GM21786 (cell line): Measurements from ENCODE around the gene SLC10A4.

ENCODE experiments used
- ATAC-seq: cut with Tn5 transposase; IDR thresholded peaks from one replicate; pipeline ENCODE4 v1.9.1; 2021; ENCODE audit not compliant: unreplicated experiment

Gene SLC10A4

DNA sequence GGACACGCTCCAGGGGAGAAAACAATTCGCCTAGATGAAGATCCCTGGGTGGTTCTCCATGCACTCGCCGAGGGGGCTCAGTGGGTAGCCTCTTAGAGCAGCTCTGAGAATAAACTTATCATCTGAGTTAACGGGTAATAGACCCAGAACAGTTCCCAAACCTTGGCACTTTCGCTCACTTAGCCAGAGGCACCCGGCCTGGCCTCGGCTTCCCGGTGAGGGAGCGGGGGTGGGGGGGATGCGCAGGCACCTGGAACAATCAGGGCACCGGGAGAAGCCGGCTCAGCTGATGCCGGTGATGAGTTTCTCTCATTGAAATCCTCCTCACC, 6.5 kb downstream of the SLC10A4 start:
- no peak for ATAC-seq

DNA sequence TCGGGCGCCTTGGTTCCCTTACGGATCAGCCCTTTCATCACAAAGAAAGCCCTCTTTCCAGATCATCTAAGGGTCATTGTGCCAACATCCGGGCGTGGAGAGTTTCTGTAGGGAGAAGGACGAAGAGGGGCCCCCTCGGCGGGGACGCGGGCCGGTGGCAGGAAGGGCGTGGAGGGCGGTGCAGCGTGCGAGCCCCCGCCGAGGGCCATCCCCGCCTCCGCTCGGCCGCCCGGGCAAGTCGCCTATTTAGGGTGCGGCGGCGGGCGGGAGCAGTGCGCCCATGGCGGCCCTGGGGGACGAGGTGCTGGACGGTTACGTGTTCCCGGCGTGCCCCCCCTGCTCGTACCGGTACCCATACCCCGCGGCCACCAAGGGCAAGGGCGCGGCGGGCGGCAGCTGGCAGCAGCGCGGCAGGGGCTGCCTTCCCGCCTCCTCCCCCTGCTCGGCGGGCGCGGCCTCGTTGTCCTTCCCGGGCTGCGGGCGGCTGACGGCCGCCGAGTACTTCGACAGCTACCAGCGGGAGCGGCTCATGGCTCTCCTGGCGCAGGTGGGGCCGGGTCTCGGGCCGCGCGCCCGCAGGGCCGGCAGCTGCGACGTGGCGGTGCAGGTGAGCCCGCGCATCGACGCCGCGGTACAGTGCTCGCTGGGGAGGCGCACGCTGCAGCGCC, 7.0 kb downstream of the SLC10A4 start, which contains the start of gene ZAR1:
TSS of gene ZAR1 (plus strand) at position 241 of the 668 bp plus-strand sequence. CDS start at position 281, 40 bp downstream.
- ATAC-seq, result no peak

DNA sequence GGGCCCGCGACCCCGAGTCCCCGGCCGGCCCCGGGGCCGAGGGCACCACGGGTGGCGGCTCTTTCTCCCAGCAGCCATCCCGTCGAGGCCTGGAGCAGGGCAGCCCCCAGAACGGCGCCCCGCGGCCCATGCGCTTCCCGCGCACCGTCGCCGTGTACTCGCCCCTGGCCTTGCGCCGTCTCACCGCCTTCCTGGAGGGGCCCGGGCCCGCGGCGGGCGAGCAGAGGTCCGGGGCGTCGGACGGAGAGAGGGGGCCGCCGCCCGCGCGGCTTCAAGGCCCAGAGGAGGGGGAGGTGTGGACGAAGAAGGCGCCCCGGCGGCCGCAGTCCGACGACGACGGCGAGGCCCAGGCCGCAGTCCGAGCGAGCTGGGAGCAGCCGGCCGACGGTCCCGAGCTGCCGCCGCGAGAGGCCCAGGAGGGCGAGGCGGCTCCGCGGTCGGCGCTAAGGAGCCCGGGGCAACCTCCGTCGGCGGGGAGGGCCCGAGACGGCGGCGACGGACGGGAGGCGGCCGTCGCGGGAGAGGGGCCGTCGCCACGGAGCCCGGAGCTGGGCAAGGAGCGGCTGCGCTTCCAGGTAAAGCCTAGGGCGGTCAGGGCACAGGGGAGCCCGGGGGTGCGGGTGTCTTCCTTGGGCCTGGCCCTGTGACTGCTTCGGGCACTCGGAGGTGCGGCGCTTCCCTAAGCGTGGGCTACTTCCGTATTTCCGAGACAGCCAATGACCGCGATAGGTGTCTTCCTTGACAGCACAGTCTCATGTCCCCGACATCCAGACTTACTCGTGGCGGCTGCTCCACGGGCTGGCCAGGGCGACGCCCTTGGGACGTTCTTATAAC, 7.8 kb downstream of the SLC10A4 start:
- ATAC-seq, result no peak

DNA sequence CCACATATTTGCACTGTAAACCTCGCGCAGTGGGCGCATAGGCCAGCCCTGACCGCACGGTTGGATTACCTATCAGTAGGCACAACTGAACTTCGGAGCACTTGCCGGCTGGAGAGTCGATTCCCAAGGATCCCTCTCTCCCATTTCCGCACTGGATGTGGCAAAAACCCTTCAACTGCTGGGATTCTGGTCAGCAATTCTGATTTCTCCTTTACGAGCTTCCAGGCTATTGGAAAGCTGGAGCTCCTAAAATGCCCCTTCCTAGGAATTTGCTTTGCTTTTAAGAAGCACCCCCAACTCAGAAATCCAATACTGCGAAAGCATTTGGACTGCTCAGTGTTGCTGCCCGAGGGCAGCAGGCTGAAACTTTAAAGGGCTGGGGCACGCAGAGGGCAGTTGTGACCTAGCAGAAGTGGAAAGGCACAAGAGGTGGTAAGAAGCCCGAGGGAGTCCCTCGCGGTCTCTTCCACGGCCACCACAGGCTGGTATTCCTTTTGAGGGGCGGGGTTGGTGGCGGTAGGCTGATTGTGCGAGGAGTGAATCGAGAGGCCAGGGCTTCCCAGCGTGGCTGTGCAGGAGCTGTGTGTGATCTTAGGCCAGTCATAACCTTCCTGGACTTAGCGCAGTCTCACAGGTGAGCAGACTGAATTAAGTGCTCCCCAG, 8.5 kb downstream of the SLC10A4 start:
- ATAC-seq, result no peak

DNA sequence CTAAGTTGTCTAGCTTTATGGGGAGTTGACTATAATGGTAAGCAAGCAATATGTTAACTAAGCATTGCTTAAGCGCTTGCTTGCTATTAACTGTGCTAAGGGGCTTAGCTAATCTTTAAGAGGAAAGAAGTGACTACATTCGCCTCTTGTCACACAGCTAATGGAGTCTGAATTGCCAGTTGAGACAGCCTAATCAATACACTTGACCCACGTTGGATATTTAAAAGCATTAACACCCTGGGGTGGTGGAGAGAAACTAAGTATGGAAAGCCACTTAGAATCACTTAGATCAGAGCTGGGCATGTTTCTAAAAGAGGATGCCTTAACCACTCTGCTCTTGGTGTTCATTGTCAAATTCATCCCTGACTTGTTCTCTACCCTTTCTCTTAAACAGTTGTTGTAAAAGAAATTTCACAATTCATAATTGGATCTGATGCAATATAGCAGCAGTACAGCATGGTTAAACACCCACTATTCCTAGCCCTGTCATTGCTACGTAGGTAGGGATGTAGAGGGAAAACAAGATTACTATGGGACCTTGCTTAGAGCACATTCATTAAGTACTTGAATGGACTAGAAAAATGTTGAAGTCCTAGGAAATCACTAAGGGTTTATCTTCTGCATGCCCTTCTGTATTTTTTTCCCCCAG, 10.4 kb downstream of the SLC10A4 start:
- ATAC-seq, result no peak

DNA sequence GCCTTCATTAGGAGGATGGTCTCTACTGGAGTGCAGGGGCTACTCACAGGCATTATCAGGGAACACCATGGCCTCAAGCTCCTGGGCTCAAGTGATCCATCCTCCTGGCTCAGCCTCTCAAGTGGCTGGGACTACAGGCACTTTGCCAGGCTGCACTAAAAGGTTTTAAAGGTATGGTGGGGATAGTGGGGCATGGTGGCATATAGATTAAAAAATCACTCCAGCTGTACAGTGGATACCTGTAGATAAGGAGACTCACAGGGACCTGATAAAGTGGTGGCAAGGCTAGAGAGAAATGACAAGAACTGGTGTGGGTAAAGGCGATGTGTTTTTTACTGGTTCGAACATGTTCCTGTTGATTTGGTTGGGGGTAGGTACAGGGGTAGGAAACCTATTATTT, 12.8 kb downstream of the SLC10A4 start:
- ATAC-seq, result no peak

DNA sequence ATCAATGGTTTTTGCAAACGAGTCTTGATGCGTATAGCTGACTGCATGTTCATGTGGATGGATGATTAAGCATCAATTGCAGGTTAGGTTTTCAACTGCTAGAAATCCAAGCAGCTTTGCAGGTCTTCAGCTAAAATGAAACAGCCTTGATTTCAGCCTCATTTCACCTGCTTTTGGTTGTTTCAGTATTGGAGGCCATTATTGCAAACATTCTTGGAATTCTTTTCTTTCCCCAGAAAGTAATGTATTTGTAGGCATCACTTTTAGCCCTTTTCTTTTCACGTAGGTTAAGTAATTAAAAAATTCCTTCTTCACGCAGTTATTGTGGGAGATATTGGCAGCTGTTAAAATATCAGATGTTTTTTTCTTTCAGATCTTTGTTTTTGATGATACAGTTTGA, 15.8 kb downstream of the SLC10A4 start:
- no peak for ATAC-seq

DNA sequence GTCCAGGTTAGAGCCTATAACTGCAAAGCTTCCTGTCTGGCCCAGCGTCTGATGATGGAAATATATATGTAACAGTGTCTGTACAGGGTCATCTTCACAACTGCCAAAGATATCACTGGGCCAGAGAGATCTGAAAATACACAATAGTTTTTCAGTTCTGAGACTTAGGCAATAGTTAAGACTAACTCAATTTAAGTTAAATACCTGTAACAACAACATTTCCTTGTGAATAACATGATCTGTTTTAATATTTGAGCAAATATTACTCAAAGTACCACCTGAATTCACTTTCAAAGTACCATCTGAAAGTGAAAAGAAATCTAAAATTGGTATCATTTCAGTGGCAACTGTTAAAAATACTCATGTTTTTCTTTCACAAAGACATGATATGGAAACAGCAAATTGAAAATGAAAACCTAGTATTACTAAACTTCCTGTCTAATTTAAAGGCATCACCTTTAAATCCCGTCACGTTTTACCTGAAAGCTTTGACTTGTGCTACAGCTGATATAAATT, 16.5 kb downstream of the SLC10A4 start:
- peak; percentile 87 for ATAC-seq

DNA sequence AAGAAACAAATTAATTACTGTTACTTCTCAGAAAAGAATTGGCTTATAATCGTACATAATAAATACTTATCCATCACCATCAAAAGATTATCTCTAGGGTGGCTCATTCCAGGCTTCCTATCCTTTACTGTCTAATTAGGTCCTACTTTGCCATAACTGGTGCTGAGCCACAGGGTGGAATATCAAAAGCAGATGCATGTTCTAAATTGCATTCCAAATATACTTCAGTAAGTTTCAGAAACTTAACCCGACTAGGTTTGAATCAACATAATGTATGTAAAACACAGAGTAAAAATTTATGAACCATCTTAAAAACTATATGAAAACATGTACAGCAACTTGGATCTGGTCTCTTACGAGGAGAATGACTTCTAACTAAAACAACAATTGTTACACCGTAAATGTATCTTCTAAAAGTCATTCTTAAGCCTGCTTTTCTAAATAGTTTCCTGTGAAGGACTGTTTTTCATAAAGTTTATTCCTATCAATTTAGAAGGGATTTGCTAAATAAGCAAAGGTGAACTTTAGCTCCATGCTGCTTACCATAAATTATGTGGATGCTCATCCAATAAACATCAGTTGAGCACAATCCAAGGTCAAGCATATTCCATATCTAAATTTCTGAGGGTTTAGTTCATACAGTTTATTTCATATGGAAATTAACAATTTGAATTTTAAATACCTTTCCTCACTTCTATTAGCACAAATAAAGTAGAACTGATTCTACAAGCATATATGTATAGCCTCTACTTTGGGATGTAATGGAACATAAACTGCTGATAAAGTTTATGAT, 20.3 kb downstream of the SLC10A4 start:
- no peak for ATAC-seq

DNA sequence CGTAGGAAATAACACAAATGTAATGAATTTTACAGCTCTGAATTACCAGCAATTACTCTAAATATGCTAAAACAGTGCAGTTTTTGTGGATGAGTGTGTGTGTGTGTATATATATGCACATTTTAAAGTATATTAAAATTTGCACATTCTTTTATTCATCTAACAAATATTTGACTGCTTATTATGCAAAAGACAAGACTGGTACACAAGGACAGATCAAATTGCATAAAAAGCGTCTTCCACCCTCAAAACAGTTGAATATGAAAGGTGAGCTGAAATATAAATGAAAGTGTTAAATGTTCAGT, 20.8 kb downstream of the SLC10A4 start:
- no peak for ATAC-seq

DNA sequence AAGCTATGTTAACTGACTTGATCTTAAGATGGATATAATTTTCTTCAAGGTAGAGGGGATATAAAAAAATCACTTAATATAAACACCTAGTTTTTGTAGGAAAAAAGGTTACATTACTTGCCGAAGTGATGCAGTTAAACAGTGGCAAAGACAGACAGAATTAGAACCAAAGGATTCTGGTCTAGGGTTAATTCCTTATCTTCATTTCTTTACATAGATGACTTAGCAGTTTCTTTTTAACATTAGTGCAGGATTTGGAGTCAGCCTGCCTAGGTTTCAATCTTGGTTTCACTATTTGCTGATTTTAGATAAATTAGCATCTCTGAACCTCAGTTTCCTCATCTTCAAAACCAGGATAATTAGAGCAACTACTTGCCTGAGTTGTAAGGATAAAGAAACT, 21.2 kb downstream of the SLC10A4 start:
- ATAC-seq, result no peak

DNA sequence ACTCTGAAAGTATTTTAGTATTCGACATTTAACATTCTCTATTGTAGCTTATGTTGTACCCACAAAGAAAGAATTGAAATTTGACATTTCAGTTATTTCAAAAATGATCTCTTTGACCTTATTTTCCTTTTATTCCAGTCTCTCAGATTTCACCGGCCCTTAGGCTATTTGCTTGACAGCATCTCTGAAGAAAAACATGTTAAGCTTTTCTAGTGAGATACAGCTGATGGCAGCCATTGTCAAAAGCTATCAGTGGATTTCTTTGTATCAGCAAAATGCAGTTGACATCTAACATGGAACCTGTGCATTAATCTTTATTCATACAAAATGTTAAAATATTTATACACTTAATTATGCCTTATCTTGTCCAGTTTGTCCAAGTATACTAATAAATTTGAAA, 23.6 kb downstream of the SLC10A4 start:
- ATAC-seq, result no peak

DNA sequence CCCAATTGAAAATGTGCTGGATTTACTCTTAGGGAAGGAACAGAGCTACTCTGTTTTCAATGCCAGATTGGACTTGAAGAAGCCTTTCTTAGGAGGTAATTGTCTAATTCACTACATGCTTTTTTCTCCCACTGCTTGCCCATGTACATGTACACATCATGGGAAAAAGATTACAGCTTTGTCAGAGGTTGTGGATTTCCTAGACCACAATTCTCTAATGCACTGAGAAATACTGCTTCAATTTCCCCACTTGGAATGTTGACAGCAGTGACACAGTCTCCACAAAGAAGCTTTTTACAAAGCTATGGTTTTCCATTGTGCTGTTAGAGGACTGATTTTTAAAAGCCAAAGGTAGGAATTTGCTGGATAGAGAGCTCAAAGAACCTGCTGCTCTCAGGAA, 26.4 kb downstream of the SLC10A4 start:
- ATAC-seq, result no peak

DNA sequence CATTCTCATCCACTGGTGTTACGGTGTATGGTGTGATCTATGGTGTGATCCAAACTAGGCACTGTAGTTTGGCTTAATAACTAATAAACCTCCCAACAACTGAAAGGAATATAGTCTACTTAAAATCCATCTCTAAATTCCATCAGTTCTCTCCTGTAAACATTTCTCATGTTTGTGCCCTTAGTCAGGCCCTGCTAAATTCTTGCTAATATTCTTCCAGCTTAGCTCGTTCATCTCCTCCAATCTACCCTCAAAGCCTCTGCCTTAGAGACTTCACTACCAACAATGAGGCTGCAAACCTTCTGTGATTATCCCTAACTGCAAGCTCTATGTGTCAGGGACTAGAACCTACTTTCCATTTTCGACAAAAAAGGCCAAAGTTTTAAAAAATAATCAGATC, 35.0 kb downstream of the SLC10A4 start:
- ATAC-seq, result no peak

DNA sequence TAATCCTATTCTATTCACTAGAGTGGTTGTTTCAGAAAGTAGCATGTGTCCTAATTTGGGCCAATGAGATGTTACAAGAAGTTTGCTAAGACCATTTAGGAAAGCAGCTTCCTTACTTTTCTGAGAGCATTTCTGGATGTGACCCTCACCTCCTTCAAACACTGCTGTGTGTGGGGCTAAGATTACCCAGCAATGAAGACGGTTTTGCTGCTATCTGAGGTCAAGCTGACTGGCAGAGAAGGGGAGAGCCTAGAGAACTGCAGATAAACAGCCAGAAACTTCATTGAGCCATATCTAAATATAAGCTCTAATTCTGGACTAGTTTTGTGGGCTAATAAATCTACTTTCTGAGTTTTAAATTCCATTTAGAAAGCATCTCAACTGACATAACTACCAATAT, 43.3 kb downstream of the SLC10A4 start:
- no peak for ATAC-seq

DNA sequence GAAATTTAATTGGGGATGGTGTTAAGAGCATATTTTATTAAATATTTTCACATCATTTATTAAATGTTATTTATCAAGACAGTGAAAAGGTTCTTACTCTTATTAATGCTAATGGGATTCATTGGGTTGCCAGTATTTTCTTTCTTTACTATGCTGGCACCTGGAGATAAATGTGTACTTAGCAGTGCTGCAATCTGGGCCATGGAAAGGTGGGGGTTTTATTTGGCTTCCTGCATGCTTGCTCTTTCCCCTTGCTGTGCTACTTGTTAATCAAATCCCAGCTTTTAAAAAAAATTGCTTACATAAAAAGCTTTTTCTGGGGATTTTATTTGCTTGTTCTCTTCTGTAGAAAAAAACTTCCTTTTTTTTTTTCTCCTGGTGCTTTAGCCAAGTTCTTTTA, 55.2 kb downstream of the SLC10A4 start:
- ATAC-seq, result no peak
